NCI-H128 (cell line): Measurements from ENCODE around the gene FAM117B.
"Not testable (repeated sequence)": the region's sequence is repeated elsewhere in the genome, so short reads cannot be mapped to it uniquely, and the experiment has no call there.

Source experiments
- DNase-seq: peaks from one replicate; lab custom pipeline; 2025; ENCODE audit not compliant: unreplicated experiment; lab: John Stamatoyannopoulos, UW

Gene FAM117B

DNA sequence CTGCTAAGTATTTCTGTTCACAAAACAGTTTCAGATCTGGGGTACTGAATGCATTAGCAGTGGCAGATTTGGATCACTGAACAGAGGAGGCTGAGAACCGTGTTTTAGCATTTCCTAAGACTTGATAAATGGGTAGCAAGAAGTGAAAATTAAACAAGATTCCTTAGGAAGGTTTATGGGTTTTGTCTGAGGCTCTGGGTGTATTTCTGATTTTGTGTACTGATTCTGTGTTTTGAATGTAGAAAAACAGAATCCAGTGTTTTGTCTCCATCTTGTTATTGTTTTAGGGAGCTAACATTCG lies 1.4 kb downstream of the FAM117B start:
- DNase-seq: no peak

DNA sequence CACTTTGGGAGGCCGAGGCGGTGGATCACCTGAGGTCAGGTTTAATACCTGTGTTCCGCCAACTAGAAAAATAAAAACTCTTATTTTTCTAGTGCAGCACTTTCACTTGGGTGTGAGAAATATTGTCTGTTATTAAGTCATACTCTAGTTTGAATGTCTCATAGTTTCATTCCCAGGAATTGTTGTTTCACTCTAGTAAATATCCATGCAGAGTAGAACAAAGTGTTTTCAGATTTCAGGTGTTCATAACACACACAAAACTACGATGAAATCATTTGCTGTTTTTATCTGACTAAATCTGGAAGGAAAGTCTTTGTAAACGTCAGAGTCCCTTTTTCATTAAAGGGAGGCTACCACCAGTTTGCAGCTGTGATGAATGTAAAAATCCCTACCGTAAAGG lies 4.0 kb downstream of the FAM117B start:
- DNase-seq: no peak

DNA sequence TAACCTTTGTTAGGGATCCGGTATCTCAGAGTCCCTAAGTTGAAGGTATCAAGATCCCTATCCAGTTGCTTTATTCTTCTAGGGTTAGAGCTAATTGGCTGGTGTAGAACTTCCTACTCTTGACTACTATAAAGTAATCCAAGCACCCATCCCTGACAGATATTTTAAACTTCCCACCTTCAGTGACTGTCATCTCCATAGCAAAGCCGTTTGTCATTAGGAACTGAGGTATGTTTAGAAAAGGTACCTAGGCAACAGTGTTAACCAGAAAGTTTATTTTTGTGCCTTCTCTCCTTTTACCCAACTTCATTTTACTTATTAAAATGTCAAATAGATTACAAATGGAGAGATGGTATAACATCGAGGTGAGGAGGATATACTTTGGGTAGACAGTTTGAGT lies 4.5 kb downstream of the FAM117B start:
- DNase-seq: no peak

DNA sequence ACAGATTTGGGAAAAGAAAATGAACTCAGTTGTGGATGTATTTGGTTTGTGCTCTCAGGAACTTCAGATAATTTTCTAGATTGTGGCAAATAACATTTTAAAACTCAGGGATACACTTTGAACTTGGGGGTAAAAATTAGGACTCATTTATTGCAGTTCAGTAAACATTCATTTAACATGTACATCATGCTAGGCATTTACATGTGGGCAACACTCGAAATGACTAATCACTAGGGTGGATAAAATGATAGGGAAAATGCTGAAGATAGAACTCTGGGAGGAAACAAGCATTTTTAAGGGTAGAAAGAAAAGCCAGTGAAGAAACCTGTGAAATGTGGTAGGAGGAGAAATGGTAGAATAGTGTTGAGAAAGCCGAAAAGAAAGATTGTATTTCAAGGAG lies 7.8 kb downstream of the FAM117B start:
- DNase-seq: no peak

DNA sequence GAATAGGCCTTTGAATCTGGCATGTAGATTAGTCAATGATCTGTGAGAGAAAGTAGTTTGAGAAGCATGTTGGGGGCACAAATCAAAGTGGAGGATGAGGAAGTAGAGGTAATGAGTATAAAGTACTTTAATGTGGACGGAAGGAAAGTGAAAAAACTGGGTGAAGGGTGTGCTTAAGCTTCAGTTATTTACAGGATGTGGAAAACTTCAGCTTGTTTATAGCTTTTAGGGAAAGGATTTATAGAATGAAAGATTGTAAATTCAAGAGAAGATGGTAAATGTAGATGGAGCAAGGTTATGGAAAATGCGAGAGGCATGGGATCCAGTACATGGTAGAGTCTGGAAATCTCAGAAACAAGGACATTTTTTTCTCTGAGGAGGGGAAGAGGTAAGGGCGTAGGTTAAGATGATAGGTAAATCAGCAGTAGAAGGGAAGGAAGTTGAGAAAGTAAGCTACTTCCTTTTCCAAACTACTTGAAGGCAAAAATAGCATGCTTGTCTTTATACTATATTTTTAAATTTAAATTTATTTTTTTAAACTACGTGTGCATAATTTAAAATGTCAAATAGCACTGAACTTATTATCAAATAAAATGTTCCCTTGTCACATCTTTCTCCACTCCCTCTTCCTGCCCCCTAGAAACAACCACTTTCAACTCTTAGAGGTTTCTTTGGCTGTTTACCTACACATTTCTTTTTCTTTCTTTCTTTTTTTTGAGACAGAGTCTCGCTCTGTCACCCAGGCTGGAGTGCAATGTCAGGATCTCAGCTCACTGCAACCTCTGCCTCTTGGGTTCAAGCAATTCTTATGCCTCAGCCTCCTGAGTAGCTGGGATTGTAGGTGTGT lies 8.5 kb downstream of the FAM117B start:
- no peak for DNase-seq

DNA sequence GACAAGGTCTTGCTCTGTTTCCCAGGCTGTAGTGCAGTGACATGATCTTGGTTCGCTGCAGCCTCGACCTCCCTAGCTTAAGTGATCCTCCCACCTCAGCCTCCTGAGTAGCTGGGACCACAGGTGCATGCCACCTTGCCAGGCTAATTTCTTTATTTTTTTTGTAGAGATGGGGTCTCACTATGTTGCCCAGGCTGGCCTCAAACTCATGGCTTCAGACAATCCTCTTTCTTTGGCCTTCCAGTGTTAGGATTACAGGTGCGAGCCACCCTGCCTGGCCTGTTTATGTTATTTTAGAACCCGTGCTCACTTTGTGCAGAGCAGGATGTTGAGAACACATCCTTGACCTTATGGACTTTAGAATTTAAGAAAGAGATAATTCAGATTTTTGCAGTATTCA lies 17.4 kb downstream of the FAM117B start:
- DNase-seq: no peak

DNA sequence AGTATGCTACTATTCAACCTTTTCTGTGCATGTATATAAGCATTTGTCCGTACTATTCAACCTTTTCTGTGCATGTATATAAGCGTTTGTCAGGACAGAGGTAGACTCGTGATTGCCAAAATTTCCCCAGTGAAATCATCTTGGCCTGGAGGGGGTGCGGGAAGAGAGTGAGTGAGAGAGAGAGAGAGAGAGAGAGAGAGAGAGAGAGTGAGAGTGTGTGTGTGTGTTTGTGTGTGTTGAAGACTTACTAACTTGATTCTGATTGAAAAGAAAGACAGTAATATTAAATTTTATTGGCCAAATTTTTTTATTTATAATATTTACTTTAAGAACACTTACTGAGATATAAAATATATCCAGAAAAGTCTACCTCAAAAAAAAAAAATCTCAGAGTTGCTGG lies 19.1 kb downstream of the FAM117B start:
- no peak for DNase-seq

DNA sequence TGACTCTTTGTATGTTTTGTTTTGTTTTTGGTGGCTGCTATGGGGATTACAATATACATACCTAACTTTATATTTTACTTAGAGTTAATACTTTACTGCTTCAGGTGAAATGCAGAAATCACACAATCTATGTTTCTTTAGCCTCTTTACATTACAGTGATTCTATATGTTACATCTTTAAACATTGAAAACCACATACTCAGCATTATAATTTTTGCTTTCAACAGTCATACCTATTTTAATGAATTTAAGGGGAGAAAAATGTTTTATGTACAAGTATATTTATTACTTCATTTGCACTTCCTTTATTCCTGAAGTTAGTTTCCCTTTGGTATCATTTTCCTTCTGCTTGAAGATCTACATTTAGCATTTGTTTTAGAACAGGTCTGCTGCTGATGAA lies 23.1 kb downstream of the FAM117B start:
- DNase-seq: no peak

DNA sequence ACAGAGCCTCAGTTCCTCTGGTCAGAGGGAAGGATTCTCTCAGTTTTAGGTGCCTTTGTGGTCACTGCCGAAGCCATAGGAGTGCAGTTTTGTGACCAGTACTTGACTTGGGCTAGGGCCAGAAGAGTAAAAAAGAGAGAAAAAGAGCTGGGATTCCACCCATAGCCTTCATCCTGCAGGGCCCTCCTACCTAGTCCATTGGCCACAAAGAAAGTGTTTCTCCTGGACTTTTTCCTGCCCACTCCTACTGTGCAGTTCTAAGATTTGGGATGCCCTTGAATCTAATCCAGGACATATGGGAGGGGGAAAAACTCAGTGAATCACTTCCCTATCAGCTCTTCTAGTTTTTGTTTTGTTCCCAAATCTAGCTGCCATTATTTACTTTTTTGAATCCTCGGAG lies 26.0 kb downstream of the FAM117B start:
- DNase-seq: no peak

DNA sequence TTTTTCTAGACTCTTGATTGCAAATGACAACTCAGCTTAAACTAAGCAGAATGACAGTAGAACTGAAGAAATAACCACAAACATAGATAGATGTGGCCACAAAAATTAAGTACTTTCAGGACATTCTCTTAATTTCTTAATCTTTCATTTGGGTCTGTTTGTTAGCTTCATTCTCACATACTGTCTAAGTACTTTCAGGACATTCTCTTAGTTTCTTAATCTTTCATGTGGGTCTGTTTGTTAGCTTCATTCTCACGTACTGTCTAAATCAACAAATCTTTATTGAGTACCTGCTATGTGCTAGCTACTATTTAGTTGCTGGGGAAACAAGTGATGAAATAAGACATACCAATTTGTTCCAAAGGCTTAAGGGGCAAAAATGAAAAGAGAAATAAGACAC lies 35.1 kb downstream of the FAM117B start:
- no peak for DNase-seq

DNA sequence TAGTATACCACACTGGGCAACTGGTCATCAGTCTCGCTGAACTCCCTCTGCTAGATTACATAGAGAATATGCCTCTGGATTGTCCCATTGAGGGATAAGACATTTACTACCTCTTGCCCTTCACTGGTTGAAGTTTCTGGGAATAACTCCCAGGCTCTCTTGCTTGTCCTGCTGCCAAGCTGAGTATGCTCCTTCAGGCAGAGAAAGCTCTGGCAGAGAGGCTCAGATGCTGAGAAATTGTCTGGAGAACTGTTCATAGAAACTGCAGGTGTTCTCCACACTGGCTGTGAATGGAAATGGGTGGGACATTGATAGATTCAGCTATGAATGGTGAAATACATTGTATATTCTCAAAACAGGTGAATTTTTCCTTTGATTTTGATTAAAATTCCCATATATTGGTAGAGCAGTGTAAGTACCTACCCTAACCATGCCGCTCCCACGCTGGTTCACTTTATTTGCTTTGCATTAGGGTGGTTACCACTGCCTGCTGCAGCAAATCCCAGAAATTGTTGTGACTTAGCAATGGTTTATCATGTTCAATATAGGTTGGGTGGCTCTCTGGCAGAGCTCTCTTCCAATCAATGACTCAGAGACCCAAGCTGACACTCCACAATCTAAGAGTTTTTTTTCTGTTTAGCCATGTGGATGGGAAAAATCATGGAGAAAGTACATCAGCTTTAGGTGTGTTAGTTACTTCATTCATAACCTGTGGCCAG lies 36.7 kb downstream of the FAM117B start:
- DNase-seq: no peak

DNA sequence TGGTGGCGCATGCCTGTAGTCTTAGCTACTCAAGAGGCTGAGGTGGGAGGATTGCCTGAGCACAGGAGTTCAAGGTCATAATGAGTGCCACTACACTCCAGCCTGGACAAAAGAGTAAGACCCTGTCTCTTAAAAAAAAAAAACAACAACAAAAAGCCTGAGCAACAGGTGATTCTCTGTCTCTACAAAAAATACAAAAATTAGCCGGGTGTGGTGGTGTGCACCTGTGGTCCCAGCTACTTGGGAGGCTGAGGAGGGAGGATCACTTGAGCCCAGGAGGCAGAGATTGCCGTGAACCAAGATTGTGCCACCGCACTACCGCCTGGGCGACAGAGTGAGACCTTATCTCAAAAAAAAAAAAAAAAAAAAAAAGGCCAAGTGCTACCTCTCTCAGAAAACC lies 40.3 kb downstream of the FAM117B start:
- not testable (repeated sequence) for DNase-seq

DNA sequence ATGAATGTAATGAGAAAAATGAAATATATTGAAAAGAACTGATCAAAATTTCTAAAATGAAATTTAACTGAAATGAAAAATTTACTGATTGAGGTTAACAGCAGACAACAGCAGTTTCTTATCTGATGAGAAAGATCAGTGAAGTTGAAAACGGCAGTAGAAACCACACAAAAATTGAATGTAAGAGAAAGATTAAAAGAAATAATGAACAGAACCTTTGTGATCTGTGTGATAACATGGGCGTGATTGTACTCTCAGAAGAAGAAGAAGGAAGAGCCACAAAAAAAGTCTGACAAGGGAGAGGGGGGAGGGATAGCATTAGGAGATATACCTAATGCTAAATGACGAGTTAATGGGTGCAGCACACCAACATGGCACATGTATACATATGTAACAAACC lies 45.2 kb downstream of the FAM117B start:
- no peak for DNase-seq

DNA sequence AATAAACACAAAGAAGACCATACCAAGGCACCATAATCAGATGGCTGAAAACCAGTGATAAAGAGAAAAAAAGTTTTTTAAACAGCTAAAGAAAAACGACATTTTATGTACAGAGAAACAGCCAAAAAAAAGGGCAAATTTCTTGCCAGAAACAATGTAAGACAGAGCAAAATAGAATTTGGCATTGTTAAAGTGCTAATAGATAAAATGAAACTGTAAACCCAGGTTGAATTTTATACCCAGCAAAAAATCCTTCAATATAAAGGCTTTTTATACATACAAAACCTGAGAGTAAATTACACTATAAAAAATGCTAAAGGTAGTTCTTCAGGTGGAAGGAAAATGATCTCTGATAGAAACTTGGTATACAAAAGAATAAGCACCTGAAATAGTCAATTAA lies 45.7 kb downstream of the FAM117B start:
- no peak for DNase-seq

DNA sequence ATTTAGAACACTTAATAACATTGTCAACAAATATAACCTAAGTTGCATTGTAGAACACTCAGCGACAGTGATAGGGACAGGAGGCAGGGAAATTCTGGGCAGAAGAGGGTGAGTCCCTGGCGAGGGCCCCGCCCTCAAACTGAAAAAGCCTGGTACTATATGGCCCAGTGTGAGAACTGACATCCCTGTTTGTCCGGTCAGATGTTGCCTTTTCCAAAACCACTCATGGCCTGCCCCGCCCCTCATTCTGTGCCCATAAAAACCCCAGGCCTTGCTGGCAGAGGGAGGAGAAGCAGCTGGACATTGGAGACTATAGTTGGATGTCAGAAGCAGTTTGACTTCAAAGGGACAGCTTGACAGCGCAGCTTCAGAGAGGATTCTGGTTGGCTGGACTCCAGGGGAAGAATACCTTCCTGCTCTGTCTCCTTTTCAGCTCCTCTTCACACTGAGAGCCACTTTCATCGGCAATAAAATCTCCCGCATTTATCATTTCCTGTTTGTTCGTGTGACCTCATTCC lies 47.0 kb downstream of the FAM117B start:
- DNase-seq: no peak

DNA sequence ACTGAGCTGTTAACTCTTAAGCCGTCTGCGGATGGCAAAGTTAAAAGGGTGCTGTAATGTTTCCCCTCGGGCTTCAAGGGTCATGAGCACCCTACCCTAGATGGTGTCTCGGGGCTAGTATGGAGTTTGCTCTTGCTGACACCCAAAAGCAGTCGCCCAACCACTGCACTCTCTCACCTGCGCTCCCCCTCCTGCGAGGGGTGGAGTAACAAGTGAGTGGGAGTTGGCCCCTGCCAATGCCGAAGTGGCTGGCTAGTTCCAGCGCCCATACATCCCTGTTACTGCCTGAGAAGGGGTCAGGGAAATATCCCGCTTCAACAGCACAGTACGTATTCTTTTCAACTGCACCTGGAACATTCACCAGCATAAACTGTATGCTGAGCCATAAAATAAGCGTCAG lies 47.5 kb downstream of the FAM117B start:
- no peak for DNase-seq

DNA sequence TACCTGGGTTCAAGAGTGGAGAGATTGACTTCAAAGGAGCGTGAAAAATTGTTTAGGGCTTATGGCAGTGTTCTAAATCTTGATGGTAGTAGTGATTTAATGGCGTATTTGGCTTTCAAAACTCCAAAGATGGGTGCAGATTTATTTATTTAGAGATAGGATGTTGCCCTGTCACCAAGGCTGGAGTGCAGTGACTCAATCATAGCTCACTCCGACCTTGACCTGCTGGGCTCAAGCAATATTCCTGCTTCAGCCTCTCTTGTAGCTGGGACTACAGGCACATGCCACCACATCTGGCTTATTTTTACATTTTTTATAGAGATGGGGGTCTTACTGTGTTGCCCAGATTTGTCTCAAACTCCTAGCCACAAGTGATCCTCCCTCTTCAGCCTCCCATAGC lies 52.5 kb downstream of the FAM117B start:
- DNase-seq: no peak

DNA sequence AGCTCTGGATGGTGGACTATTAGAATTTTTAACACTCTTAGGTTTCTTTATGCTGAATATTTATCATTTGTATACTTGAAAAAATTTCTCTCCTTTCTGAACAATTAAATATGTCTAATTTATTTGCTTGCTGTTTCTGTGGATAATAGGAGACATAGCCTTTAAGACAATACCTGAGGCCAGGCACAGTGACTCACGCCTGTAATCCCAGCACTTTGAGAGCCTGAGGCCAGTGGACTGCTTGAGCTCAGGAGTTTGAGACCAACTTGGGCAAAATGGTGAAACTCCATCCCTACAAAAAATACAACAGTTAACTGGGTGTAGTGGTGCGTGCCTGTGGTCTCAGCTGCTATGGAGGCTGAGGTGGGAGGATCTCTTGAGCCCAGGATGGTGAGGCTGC lies 54.7 kb downstream of the FAM117B start:
- no peak for DNase-seq

DNA sequence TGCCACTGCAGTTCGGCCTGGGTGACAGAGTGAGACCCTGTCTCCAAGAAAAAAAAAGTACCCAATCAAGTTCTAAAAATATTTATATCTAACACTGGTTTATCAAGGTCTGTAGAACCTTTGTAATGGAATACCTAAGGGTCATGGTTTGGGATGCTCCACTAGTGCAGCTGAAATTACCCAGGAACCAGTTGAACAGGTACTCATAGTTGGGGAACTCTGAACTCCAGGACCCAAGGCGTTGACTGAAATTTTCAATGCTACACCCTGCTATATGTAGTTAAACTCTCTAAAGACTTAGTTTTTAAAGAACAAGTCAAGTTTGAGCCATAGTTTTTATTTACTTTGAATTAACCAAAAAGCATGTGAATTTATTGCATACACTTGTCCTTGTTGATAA lies 55.1 kb downstream of the FAM117B start:
- DNase-seq: no peak

DNA sequence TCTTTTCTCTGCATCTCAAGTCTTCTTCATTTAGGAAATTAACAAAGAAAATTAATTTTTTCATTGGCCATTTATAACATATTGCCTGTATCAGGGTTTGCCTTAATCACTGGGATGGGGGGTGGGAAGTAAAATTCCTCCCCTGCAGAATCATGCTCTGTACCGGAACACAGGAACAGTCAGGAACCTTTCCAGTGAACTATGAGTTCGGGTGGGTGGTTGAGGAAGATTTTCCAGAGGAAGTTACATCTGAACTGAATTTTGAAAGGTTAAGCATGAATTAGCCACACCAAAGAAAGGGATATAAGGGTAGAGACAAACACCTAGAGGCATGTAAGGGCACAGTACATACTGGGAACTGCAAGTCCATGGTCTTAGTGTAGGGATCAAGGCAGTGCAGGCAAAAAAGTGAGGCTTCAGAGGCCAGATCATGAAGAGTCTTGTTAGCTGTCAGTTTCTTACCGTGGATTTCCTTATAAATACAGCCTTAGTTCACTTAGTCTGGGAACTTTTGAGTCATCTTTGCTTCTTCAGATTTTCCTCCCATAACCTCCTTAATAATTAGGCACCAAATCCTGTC lies 55.6 kb downstream of the FAM117B start:
- no peak for DNase-seq

DNA sequence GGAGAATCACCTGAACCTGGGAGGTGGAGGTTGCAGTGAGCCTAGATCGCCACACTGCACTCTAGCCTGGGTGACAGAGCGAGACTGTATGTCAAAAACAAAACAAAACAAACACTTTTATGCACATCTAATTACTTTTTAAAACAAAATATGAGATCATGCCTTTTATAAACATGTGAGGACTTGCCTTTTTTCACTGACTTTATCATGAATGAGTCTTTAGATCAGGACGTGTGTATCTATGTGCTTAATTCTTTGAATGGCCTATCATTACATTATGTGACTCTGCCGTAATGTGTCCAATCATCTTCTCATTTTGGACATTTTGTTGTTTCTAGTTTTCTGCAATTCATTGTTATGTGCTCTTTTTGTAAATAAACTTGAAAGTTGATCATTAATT lies 58.7 kb downstream of the FAM117B start:
- DNase-seq: no peak

DNA sequence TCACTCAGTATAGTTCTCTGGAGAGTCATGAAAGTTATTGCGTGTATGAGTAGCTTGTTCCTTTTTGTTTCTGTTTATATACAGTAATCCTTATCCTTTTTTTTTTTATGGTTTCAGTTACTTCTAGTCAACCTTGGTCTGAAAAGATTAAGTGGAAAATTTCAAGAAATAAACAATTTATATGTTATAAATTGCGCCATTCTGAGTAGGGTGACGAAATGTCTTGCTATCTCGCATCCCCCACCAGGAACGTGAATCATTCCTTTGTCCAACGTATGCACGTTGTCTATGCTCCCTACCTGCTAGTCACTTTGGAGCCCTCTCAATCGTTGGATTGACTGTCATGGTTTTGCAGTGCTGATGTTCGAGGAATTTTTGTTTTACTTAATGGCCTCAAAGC lies 60.4 kb downstream of the FAM117B start:
- DNase-seq: no peak
